ENCODE data around the gene CORO2B. TPM values are rescaled to one million over a fixed set of nuclear protein-coding genes. Genes with fewer than 3 reads are reported as not detected.

The CORO2B gene
- polyA plus RNA-seq, 3 donors, result 1.8 to 19.7 (median 7.8) TPM

DNA sequence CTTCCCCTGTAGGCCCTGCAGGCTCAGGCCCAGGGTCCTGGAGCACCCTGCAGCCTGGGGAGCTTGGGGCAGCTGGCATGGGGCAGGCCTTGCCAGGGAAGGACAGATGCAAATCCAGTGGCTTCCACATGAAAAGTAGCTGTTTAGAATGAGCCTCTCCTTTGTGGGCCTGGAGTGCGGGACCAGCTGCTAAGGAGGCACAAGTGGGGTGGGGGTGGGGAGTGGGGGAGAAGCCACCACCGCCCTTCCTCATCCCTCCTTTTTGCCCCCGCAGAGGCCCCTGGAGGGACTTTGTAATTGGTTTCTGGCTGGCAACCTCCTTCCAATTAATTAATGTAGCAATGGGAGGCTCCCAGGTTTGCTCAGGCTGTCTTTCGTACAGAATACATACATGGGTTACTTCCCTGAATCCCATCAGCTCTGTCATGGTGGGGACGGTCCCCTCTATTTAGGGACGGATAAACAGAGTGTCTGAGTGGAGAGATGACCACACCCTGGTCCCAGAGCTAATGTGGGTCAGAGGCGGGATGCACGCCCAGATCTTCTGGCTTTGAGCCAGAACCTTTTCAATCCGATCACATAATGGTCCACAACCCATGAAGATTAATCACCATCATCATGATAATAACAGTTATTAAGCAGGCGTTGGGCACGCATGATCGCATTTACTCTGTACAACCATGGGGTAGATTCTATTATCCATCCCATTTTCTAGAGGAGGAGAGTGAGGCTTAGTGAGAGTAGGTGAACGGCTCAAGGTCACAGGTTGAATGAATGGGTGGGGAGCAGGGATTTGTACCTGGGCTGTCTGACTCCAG, 6.2 kb downstream of the CORO2B start:
- WGBS, 3 donors, result 75 to 79% (median 78%) methylated on average over 13 of the region's 13 CpGs

DNA sequence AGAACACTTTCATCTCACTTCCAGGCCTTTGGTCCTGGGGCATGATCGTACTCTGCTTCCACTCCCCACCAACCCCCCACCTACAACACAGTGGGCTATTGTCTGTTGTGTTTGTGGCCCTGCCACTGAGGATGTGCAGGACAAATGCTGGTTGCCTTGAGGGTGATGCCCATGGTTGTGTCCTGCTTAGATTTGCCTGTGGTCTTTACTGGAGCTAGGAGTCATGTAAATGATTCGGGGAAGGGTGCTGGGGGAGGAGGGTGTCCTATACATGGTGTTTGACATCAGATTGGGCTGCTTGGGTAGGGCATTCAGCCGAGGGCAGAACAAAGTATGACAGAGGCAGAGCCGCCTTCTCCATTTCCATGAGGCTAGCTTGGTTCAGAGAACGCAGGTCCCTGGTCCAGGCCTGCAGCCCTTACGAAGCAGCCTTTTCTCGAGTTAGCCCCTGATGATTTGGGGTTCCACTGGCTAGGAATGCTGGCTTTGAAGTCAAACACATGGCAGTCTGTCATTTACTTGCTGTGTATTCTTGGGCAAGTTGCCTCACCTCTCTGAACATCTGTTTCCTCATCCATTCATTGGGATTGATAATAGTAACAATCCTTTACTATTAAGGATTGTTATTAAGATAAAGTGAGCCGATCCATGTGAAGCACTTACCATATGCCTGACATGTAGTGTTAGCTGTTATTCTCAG, 6.9 kb downstream of the CORO2B start:
- 75 to 86% (median 78%) methylated on average over 8 of the region's 8 CpGs for WGBS, 3 donors
- H3K27ac ChIP-seq (ENCODE audit: low read depth, low read length), result no peak overlapping the region

More for the DNA sequence above, 6.2 kb downstream of the CORO2B start:
- no peak overlapping the region for H3K27ac ChIP-seq (ENCODE audit: low read depth, low read length)

DNA sequence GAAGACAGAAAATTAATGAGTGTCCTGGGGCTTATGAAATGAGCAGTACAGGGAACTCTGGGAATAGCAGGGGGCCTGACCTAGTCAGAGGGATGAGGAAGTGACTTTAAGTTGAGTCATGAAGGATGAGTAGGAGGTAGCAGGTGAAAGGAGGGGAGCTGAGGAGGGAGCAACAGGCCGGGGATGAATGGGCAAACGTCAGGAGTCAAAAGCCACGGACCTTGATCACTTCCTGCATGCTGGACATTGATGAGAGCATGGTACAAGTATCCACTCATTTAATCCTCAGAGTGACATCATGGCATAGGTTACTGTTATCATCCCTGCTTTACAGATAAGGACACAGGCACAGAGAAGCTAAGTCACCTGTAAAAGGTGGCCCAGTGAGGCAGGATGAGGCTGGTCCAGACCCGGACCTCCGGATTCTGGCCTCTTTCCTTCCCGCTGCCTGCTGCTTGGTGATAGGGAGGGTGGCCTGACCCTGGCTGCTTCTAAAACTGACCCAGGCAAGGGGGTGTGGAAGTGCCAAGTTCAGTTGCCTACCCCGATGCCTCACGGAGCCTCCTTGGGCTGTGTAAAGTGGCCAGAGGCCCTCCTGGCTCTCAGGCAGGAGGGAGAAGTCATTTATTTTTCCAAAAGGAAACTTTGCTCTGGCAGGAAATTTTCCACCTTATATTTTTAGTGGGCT, 7.6 kb downstream of the CORO2B start:
- WGBS, 3 donors, result 43 to 82% (median 52%) methylated on average over 8 of the region's 8 CpGs
- H3K27ac ChIP-seq (ENCODE audit: low read depth, low read length), result no peak overlapping the region

DNA sequence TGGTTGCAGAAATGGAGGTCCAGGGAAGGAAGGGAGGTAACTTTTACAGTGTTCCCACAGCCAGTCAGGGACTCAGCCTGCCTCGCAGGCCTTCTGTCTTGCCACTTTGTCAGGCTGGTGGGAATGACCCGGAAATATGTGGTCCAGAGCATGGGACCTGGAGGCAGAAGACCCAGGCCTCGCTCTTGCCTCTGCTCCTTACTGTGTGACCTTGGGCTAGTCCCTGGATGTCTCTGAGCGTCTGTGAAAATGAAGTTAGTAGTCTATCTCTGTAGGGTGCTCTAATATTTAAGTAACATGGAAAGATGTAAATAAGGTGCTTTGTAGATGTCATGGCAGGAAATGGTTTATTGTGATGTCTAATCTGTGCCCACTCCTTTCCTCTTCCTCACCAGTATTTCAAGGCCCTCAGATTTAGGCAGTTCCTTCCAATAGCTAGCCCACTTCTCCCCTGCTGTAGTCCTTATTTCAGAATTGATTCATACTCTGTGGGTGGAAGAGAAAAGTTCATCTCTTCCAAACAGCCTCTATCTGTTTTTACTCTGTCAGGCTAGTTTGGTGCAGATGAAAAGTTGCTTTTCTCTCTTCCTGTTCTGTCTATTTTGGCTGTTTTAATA, 9.1 kb downstream of the CORO2B start:
- H3K27ac ChIP-seq (ENCODE audit: low read depth, low read length), result no peak overlapping the region
- WGBS, 3 donors, result 88 to 95% (median 92%) methylated on average over 4 of the region's 4 CpGs

DNA sequence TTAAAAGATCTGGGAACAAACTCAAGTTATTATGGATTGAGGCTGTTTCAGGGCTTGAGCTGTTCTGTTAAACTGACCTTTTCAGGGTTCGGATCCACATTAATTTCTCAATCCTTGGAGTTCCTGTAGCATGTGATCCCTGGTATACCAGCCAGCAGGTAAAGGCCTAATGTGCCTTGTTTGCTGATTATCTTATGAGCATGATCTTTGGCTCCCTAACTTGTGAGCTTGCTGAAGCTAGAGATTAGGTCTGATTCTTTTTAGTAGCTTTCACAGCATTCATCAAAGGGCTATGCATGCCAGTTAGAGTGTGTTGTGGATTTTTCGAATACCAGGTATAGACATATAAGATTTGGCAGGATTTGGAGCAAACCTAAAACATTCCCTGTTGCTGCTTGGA, 10.3 kb downstream of the CORO2B start:
- H3K27ac ChIP-seq (ENCODE audit: low read depth, low read length), result no peak overlapping the region
- 72 to 73% (median 73%) methylated on average over 2 of the region's 2 CpGs for WGBS, 3 donors

DNA sequence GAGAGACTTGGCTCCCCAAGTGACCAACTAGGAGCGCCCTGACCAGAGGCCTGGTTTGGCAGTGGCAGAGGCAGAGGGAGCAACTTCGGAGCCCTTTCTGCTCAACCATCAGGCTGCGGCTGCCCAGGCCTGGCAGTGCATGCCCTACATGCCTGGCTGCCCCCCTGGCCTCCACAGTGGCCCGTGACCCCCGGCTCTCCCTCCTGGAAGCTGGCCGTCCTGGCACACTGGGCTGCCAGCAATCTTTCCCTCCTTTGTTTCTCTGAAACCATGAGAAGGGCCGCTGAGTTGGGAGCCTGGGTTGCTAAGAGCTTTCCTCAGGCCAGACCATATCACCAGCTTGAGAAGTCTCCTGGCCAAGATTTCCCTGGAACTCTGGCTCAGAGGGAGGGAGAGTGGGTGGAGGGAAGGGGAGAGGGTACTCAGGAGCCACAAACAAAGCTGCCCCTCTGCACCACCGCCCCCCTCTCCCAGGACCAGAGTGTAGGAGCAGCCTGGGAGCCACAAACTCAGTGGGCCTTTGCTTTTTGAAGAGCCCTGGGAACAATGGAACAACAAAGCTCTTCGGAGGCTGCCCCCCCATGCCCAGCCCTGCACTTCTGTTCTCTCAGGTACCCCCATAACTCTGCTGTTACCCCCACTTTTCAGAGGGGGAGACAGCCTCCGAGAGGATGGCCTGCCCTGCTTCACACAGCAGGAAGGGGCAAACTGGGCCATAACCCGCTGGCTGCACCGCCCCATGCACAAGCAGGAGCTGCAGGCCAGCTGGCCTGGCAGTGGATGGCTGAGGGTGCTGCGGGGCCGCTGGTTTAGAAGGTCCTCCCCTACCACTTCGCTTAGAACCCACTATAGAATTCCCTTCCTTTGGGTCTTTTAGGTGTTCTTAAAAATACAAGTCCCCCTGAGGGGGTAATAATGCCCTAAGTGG, 11.3 kb downstream of the CORO2B start:
- 82 to 84% (median 83%) methylated on average over 15 of the region's 15 CpGs for WGBS, 3 donors
- H3K27ac ChIP-seq (ENCODE audit: low read depth, low read length), result no peak overlapping the region

DNA sequence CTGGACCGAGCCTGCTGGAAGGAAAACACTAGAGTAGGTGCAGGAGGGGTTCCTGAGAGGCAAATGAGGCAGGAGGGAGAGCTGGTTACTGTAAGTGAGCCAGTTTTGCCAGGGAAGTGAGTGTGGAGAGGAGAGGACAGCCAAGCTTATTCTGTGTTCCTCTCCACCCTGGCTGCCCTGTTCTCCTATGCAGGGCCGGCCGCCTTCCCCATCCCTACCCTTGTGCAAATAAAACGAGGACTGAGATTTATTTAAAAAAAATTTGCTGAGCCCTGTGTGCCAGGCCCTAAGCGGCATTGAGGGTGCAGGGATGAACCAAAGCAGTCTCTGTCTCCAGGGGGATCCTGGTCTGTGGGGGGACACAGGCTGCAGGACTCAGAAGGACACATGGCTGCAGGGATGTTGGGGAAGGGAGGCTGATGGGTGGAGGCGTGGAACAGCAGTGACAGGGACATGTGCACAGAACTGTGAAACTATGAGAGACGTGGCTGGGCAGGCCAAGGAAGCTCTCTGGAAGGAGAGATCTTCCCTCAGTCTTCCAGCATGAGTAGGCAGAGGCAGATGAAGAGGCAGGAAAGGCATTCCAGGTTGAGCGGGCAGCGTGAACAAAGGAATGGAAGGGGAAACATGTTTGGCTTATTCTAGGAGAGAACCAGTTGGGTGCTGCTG, 12.1 kb downstream of the CORO2B start:
- no peak overlapping the region for H3K27ac ChIP-seq (ENCODE audit: low read depth, low read length)
- 84 to 91% (median 91%) methylated on average over 9 of the region's 9 CpGs for WGBS, 3 donors

DNA sequence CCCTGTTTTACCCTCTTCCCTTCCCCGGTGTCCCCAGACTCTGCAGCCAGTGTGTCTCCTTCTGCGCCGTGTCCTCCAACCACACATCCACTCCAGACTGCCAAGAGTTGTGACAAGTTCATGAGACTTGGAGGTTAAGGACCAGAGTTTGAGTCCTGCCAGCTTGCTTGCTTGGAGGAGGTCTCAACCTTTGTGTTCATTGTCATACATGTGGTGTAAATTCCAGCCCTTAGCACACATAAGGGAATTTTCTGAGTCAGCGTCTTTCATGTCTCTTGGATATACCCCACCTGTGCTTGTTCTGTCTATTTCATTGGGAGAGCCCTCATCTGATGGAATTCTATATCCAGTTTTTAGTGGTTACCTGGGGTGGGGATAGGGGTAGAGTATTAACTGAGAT, 13.3 kb downstream of the CORO2B start:
- H3K27ac ChIP-seq (ENCODE audit: low read depth, low read length), result no peak overlapping the region
- 94 to 96% (median 94%) methylated on average over 4 of the region's 4 CpGs for WGBS, 3 donors

DNA sequence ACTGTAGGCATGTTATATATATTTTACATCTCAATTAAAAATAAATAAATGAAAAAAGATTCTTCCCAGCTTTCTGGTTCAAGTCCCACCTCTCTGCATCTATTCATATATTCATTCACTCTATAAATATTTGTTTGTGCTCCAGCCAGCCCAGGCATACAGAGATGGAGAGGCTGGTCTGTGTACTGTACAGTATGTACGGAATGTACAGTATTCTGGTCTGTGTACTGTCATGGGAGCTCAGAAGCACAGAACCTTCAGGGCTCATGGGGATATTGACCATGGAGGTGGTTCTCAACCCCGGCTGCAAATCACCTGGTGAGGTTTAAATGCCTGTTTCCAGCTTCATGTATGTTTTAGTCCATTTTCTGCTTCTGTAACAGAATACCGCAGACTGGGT, 13.8 kb downstream of the CORO2B start:
- H3K27ac ChIP-seq (ENCODE audit: low read depth, low read length), result no peak overlapping the region
- WGBS, 3 donors, result 87 to 96% (median 96%) methylated on average over 3 of the region's 3 CpGs

DNA sequence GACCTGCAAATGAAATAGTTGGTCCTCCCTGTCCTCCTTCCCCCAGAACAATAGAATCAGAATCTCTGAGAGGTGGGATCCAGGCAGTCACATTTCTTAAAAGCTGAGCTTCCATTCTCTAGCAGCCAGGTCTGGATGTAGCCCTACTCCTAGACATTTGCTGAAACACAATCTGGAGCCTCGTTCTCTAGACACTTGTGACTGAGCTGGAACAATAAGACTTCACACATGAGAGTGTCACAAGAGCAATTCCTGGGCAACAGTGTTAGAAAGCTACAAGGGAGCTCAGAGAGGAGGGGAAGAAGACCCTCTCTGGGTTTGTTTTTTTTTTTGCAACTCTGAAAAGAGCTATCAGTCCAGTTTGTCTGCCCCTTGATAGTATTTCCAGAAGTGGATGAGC, 14.5 kb downstream of the CORO2B start:
- no peak overlapping the region for H3K27ac ChIP-seq (ENCODE audit: low read depth, low read length)
- WGBS, 3 donors, result 60 to 85% (median 82%) methylated on average over 1 of the region's 1 CpG

DNA sequence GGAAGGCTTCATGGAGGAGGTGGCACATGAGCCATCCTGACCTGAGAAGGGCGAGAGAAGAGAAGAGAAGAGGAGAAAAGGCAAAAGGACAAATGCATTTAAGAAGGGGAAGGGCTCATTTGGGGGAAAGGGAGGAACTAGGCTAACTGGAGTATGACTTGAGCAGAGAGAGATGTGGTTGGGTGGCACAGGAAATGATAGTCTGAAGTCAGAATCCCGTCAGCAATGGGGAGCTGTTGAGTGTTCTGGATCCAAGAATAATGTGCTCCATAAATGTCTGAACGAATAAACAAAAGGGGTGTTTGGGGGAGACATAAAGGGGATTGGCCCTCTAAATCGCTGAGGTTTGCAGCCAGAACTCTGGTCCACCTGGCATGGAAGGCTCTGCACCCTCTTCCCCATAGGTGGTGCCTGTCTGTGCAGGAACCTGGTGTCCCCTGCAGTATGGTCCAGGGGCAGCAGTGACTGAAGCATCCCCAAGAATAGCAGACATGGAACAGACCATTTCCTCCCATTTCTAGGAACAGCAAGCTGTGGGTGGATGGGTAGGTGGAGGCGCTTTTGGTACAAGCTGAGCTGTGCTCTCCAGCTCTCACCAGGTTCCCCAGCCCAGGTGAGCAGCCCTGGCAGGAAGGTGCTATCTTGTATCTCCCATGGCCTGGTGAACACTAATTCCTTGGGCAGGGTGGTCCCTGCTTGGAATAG, 15.2 kb downstream of the CORO2B start:
- no peak overlapping the region for H3K27ac ChIP-seq (ENCODE audit: low read depth, low read length)
- WGBS, 3 donors, result 74 to 82% (median 77%) methylated on average over 5 of the region's 5 CpGs

DNA sequence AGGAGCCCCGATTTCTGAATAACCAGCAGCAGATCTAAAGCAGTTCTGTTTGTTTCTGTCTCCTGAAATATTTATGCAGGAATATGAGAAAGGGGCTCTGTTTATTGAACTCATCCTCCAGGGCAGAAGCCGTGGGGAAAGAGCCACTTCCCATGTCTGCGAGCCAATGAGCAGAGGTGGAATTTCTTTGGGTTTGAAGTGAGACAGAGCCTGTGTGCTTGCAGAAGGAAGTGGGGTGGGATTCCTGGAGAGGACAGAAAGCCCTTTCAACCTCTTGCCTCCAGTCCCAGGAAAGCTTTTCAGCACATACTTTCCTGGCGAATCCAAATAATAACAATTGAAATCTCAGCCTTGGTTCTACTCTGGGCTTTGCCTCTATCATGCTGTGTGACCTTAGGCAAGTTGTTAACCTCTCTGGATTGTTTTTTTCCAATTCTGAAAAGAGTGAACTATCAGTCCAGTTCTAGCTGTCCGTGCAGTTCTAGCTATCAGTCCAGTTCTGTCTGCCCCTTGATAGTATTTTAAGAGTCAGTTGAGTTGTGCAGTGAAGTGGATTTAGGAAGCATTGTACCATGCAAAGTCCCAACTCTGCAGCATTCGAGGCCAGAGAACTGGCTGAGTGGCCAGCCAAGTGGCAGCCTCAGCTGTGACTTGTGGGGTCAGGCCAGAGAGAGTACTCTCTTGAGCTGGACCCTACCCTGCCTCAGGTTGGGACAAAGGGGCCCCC, 15.9 kb downstream of the CORO2B start:
- no peak overlapping the region for H3K27ac ChIP-seq (ENCODE audit: low read depth, low read length)
- 63 to 75% (median 69%) methylated on average over 6 of the region's 6 CpGs for WGBS, 3 donors

DNA sequence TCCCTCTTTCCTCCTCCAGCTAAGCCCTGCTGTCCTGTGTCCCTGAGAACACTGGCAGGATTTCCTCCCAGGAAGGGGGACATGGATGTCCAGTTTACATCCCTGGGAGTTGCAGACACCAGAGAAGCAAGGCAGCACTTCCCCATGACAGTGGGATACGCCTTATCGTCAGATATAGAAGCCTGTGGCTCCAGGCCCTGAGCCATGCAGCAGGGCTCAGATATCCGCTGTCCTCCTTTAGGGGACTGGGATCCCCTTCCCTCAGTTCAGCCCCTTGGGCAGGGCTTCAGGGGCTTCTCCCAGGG, 16.4 kb downstream of the CORO2B start:
- no peak overlapping the region for H3K27ac ChIP-seq (ENCODE audit: low read depth, low read length)
- WGBS, 3 donors, result 77 to 90% (median 85%) methylated on average over 3 of the region's 3 CpGs

DNA sequence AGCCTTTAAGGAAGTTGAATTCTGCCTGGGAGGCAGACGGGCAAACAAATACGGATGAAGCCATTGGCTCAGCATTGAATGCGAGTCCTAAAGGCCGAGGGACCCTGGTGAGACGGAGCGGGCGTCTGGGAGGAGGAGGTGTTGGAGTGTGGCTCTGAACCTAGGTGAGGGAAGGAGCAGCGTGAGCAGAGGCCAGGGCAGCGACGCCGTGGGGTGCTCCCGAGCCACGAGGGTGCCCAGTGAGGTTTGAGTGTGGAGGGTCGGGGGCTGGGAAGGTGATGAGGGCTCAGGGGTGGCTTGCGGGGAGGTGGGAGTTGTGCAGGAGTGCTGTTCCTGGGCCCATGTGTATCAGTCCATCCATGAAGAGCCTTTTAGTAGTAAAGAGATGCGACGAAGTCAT, 17.0 kb downstream of the CORO2B start:
- no peak overlapping the region for H3K27ac ChIP-seq (ENCODE audit: low read depth, low read length)
- 70 to 95% (median 94%) methylated on average over 17 of the region's 17 CpGs for WGBS, 3 donors

DNA sequence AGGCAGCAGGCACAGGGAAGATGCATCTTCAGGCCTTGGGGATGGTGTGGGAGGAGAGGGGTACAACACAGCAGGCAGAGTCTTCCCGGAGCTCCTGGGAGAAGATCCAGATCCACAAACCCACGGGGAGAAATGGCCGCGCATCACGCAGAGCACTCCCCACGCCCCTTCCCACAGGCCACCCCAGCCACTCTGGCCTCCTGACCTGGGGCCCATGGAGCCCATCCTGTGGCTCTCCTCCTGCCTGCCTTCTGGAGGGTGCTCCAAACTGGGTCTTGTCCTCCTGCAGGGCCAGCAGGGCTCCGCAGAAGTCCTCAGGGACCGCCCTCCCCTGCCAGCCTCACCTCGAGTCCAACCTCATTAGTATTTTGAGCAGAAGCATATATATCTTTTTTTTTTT, 17.9 kb downstream of the CORO2B start:
- H3K27ac ChIP-seq (ENCODE audit: low read depth, low read length), result no peak overlapping the region
- WGBS, 3 donors, result 84 to 87% (median 85%) methylated on average over 9 of the region's 9 CpGs

DNA sequence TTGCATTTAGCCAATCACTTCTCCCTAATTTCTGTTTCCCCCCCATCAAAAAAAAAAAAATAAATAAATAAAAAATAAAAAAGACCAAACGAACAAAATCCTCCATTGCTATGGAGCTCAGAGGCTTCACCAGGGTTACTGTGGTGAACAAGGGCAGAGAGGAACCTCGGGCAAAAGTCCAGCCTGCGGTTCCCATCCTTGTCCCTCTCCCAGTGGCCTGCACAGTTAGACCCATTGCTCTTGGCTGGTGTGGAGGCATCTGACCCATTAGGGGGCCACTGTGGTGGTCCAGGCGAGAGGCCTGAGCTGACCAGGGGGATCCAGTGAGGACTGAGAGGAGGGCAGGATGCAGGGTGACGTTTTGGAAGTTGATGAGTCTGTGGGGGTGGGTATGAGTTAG, 18.8 kb downstream of the CORO2B start:
- peak overlapping the region; percentile 31 for H3K27ac ChIP-seq (ENCODE audit: low read depth, low read length)
- 78 to 80% (median 78%) methylated on average over 5 of the region's 5 CpGs for WGBS, 3 donors
